Measurements from ENCODE around the gene CUX1. TPM values are rescaled to one million over a fixed set of nuclear protein-coding genes. Genes with fewer than 3 reads are reported as not detected.
"Not testable (repeated sequence)": the region's sequence is repeated elsewhere in the genome, so short reads cannot be mapped to it uniquely, and the experiment has no call there.

CUX1 gene
- total and polyA plus RNA-seq, 9 donors = 42.2 to 151 (median 126) TPM

GRCh38 chr7:102326157-102326889 lies 508.9 kb downstream of the CUX1 start:
- no peaks in the 10 kb centered on the region for H3K4me1 ChIP-seq (ENCODE audit: insufficient read depth)
- no peak overlapping the region for H3K4me3 ChIP-seq
- H3K27me3 ChIP-seq = no peaks in the 10 kb centered on the region
- TF ChIP-seq POLR2A (IDR thresholded peaks at IDR 0.05) (no peak), EP300 (IDR thresholded peaks at IDR 0.05) (no peak), CTCF (IDR thresholded peaks at IDR 0.05) (no peak)
- no peak for DNase-seq
- H3K36me3 ChIP-seq = no peaks in the 10 kb centered on the region
- WGBS, 3 donors = 70 to 86% (median 78%) methylated on average over 11 of the region's 11 CpGs
- intact Hi-C loops (cut with DNase I) = no loop called here
- no peaks in the 10 kb centered on the region for H3K9me3 ChIP-seq
- H3K27ac ChIP-seq = no peak overlapping the region

GRCh38 chr7:102327183-102327582 lies 509.8 kb downstream of the CUX1 start:
- WGBS, 3 donors = 73 to 80% (median 74%) methylated on average over 6 of the region's 6 CpGs
- H3K27ac ChIP-seq; H3K9me3 ChIP-seq; intact Hi-C loops (cut with DNase I); H3K4me1 ChIP-seq (ENCODE audit: insufficient read depth); H3K4me3 ChIP-seq; DNase-seq; H3K27me3 ChIP-seq; H3K36me3 ChIP-seq: not testable (repeated sequence)

GRCh38 chr7:102328863-102329262 lies 511.4 kb downstream of the CUX1 start:
- H3K9me3 ChIP-seq; H3K4me1 ChIP-seq (ENCODE audit: insufficient read depth); H3K4me3 ChIP-seq; H3K27me3 ChIP-seq; H3K27ac ChIP-seq; H3K36me3 ChIP-seq; intact Hi-C loops (cut with DNase I); DNase-seq: not testable (repeated sequence)
- 65 to 73% (median 71%) methylated on average over 4 to 5 of the region's 5 CpGs for WGBS, 3 donors

- H3K4me1 ChIP-seq (ENCODE audit: insufficient read depth); DNase-seq; H3K27me3 ChIP-seq; H3K4me3 ChIP-seq; H3K27ac ChIP-seq; intact Hi-C loops (cut with DNase I); H3K36me3 ChIP-seq; H3K9me3 ChIP-seq: not testable (repeated sequence)
- WGBS, 3 donors = 65 to 69% (median 69%) methylated on average over 7 to 9 of the region's 9 CpGs
Observed at GRCh38 chr7:102329366-102329765, 511.9 kb downstream of the CUX1 start.

- WGBS, 3 donors = 81 to 86% (median 81%) methylated on average over 8 of the region's 8 CpGs
- DNase-seq; H3K9me3 ChIP-seq; H3K4me3 ChIP-seq; intact Hi-C loops (cut with DNase I); H3K36me3 ChIP-seq; H3K27ac ChIP-seq; H3K4me1 ChIP-seq (ENCODE audit: insufficient read depth); H3K27me3 ChIP-seq: not testable (repeated sequence)
Observed at GRCh38 chr7:102330666-102331460, 513.4 kb downstream of the CUX1 start.

Small RNA genes within 50 kb of the gene (microRNA-seq; reads per million reads assigned to microRNA genes)
- 0 reads per million in 3 donors for gene MIR4285

Small RNA genes within 50 kb of the gene (small RNA-seq; reads per million reads assigned to genes)
- gene AC005086.2 (not detected), gene AC005086.3 (not detected), gene AC005086.4 (not detected), gene AC005088.1 (not detected), gene MIR4285 (not detected), gene RF00554 (not detected)

Other genes with a start within 250 kb of the CUX1 start
- gene MYL10, start 188.3 kb upstream of the CUX1 start, total RNA-seq = not detected
- gene MYL10, start 188.3 kb upstream of the CUX1 start, polyA plus RNA-seq = not detected

All from ovary (tissue), 9 donors.